KOPT-K1 (cell line): ENCODE results near the gene HDAC4.
A peak's percentile ranks its signal among the peaks of the same experiment; 100 is the strongest.

Source experiments
- H3K27ac ChIP-seq: fragments of 200-600 bp; sonication (generic); 2 replicates; pipeline ENCODE4 v1.5.1; 2016; ENCODE audit warnings: antibody characterized with exemption, mild to moderate bottlenecking, low read depth, low read length; ENCODE audit not compliant: poor library complexity, severe bottlenecking
- H3K36me3 ChIP-seq: fragments of 200-600 bp; sonication (generic); 2 replicates; pipeline ENCODE4 v1.5.1; 2017; ENCODE audit warnings: antibody characterized with exemption, mild to moderate bottlenecking, low read length, moderate library complexity; ENCODE audit not compliant: insufficient read depth
- H3K9me3 ChIP-seq: fragments of 200-600 bp; sonication (generic); 2 replicates; pipeline ENCODE4 v1.5.1; 2017; ENCODE audit warnings: antibody characterized with exemption, low read length, mild to moderate bottlenecking; ENCODE audit not compliant: insufficient read depth, poor library complexity, severe bottlenecking

Gene HDAC4

DNA sequence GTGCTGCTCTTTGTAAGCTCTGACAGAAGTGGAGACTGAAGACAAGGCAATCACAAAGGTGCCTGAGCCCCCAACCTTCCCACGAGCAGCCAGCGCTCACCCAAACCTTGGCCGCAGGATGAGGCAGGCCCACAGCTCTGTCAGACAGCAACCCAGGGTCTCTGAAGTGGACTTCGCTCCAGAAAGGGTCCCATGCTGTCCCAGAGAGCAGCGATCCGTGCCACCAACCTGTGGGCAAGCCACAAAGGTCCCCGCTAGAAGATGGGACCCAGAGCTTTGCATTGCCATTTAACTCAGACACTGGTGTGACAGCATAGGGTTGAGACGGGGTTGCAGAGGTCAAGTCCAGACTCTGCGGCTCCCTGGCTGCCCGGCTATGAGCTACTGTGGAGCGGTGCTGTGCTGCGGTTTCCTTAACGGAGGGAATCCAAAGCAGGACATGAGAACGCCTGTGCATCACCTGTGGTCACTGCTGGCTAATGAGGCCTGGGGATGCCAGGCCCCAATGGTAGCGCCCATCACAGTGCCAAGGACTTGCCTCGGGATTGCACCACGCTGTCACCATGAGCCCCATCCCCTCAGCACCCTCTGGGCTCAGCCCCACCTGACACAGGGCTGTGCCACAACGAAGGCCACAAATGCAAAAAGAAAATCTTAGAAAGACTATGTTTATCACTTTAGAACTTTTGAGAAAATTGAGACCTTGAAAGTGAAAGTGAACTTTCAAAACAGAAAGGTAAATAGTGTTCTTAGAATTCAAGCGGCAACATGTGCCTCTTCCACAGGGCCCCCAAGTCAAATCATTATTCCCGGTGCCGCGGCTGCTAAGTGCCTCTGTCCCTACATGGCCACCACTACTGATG, 103.4 kb downstream of the HDAC4 start:
- Histone ChIP-seq H3K9me3 (no peaks in the 10 kb centered on the region), H3K27ac (peak overlapping the region; percentile 100), H3K36me3 (peaks cover 47% of the 10 kb centered on the region)

DNA sequence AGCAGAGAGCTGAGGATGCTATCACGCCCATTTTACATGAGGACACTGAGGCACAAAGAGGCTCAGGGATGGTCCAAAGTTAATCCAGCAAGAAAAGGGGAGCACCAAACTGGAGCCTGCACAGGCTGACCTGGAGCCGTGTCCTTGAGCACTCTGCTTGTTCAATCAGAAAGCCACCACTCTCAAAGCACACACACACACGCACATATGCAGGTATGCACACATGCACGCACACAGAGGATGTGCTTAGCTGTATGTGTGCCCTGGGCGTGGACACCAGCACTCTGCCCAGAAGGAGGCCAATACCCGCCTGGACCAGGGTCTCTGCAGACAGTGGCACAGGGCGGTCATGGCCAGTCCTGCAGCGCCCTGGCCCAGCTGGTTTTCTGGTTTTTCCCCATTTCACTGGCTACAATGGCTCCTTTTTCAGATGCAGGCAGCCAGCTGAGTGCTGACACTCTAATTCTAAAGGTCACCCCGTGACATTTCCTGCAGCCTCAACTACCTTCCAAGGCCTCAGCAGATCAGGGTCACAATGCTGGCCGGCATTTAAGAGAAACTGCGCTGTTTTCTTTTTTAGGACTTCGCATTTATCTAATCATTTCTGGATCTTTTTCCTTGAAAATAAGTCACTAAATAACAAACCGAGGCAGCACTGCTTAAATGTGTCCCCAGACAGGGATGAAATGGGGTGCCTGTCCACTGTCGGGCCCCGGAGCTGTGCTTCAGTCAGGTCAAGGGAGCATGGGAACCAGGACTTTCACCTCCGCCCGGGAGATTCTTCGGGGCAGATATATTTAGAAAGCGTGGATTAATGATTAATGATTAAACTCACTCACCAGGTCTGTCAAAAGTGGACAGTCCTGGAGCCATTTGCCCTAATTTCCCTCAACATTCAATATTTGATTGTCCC, 104.5 kb downstream of the HDAC4 start:
- Histone ChIP-seq H3K9me3 (no peaks in the 10 kb centered on the region), H3K36me3 (peaks cover 58% of the 10 kb centered on the region), H3K27ac (peak overlapping the region; percentile 100)

DNA sequence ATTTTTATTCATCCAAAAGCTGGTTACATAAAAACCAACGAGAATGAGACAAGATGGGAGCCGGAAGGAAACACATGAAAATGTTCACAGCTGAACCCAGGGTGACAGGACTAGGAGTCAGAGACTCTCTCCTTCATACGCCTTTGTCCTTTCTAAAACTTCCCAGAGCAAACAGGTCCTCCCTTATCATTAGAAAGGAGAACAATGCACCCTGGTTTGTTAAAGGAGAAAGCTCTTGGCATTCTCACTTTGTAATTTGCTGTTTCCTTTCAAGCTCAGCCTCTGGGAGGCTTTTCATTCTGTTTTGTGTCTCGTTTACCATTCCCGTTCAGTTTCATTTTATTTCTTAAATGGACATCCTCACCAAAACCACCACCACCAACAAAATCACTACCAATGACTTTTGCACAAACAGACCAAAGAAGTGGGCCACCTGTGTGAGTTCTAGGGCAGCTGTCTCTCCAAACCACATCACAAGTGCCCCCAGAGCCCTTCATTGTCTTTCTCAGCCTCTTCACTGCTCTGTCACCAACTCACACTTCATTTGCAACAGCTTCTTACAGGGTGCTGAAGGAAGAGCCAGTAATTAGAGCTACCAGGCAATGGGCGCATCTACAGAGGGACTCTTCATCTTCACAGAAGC, 105.3 kb downstream of the HDAC4 start:
- Histone ChIP-seq H3K9me3 (no peaks in the 10 kb centered on the region), H3K27ac (peak overlapping the region; percentile 100), H3K36me3 (peaks cover 61% of the 10 kb centered on the region)

DNA sequence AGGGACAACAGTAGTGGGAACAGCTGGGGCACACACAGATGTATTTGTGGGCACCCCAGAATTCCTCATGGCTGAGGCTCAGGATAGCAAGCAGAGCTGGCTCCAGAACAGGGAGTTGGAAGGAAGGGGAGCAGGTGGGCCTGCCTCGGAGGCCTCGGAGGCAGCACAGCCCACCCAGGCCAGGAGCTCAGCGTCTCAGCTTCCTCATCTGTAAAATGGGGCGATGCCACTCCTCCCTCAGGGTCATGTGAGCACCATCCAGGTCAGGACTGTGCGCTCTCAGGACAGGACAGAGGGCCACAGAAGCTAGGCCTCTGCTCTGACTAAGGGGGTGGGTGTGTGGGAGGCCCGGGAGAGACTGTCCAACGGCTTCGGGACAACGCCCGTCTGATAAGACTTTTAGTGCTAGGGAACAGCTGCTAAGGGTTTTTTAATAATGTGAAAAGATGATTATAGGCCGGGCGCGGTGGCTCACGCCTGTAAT, 106.2 kb downstream of the HDAC4 start:
- peaks cover 56% of the 10 kb centered on the region for H3K36me3 ChIP-seq
- no peak overlapping the region for H3K27ac ChIP-seq
- H3K9me3 ChIP-seq = no peaks in the 10 kb centered on the region

DNA sequence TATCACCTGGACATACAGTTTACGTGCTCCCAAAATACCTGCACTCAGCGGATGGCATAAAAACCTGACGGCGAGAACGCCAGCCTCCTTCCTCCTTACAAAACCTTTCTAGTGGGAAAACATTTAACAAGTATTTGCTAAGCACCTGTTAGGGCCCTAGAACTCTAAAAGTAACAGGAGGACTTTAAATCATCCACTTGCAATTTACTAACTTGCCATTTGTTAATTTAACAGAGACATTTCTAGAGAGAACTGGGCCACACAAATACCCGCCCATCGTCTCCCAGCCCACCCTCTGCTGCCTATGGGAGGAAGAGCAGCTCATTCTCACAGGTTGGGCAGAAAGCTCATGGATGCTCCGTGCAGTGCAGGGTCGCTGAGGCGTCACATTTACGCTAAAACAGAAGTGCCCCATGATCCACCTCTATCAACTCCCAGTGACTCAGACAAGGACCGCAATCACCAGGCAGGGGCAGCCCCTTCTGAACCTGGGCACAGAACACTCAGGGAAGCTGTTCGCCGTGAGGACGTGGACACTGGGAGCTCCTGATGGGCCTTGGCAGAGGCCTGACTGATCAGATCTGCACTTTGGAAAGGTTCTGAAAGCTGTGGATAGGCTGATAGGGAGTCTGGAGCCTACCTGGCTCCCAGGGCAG, 106.9 kb downstream of the HDAC4 start:
- no peaks in the 10 kb centered on the region for H3K9me3 ChIP-seq
- peaks cover 50% of the 10 kb centered on the region for H3K36me3 ChIP-seq
- peak overlapping the region; percentile 8 for H3K27ac ChIP-seq

DNA sequence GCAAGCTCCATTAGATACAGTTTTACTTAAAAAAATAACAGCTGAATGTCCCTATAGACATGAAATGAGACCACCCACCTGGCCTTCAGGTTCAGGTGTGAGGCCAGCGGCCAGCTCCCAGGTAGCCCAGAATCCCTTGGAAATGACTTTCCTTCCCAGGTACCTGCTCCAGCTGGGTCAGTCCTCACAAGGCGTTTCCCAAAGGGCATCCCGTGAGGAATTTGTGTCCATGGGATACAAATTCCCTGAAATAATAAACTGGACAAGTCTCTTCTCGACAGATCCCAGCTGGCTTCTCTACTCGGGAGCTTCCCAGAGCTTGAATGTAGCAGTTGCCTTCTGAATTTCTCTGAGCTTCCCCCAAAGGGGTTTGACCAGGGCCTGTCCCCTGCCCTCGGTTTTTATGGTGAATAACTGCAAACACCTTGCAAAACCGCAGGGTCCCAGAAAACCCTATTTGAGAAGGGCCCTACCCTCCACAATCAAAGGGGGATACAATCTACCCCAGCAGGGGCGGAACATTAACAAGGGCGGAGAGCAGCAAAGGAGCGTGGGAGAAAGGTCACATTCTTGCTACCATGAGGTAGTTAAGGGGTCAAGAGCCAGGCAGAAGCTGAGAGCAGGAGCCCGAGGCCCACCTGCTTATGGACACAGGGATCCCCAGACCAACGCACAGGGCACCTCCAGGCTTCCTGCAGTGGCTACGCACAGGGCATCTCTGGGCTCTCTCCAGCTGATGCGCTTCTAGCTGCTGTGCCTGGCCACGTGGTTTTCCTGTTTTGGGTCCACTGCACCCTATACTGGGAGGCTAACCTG, 107.7 kb downstream of the HDAC4 start:
- Histone ChIP-seq H3K36me3 (peaks cover 50% of the 10 kb centered on the region), H3K27ac (no peak overlapping the region), H3K9me3 (no peaks in the 10 kb centered on the region)

DNA sequence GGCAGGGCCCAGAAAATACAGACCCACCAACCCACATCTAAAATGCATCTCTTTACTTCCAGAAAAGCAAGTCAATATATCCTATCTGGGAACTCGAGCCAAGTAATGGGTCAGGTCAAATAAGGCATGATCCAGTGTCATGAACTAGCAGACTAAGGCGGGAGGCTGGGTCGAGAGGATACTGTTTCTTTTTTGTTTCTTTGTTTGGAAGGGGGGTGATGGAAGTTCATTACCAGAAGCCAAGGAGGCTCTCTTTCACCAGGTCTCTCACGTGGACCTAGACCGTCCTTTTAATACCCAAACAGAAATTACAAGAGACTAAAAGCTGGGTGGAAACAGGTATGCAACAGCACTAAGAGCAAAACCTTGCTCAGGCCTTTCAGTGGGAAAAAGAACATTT, 108.3 kb downstream of the HDAC4 start:
- peaks cover 50% of the 10 kb centered on the region for H3K36me3 ChIP-seq
- no peaks in the 10 kb centered on the region for H3K9me3 ChIP-seq
- no peak overlapping the region for H3K27ac ChIP-seq

DNA sequence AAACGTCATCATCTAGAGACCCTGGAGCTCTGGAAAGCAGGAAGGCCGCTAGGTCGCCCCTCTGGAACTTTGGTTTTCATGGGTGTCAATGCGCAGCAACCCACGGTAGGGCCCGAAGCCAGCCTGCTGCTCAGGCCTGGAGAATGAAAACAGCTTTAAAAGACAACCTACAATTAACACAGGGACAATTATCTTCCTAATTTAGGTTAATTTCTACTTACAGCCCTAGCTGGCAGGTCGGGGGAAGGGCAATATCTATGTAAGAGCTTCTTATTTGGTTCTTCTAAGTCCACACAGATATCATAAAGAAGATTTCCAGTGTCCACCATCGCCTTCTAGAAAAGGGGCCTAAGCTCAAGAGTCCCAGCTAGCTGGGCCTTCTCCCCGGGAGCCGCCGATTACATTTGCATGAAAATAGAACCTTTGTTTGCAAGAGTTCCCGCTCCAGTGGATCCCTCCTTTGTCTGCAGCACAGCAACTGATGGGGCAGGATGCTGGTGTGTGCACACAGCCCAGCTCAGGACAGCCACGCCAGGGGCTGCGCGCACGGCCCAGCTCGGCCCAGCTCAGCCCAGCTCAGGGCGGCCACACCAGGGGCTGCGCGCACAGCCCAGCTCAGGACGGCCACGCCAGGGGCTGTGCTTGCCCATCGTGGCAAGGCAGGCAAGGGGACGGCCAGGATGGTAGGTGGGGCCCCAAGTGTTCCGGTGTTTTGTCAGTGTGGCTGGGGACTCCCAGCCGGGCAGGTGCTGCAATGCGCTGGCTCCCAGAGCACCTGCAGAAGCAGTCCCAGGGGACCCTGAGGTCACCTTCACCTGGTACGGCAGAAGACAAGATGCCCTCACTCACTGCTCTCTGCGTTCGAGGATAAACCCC, 109.1 kb downstream of the HDAC4 start:
- Histone ChIP-seq H3K36me3 (peaks cover 51% of the 10 kb centered on the region), H3K9me3 (no peaks in the 10 kb centered on the region), H3K27ac (no peak overlapping the region)

DNA sequence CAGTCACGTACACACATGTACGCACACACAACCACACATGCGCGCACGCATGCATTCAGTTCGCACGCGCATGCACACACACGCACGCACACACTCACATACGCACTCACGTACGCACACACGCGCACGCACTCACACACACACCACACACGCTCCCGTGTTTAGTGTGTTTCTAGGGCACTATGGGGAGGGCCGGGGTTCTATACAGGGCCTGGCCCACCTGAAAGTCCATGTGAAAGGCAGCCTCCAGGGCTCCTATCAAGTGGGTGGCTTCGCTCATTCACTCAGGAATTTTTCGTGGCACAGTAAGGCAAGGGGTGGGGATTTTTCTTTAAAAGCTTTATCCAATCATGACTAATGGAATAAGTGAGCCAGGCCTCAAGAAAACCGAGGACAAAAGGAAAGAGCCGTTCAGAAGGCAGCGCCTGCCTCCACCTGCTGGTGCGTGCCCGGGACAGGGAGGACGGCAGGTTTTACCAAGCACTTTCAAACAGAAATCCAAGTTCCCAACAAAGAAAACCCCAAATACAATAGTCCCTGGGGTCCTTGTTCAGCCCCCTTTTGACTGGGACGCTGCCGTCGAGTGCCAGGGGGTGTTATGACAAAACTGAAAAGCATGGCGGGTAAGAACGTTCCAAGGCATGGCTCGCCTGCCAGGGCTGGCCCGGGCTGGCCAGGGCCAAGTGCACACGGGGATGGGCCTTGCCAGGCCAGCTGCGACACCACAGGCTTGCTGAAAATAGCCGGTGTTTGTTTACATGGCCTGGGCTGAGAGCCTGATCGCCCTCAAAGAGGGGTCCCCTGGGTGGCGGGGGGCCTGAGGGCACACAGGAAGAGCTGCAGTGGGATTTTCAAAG, 110.0 kb downstream of the HDAC4 start:
- Histone ChIP-seq H3K36me3 (peaks cover 56% of the 10 kb centered on the region), H3K9me3 (no peaks in the 10 kb centered on the region), H3K27ac (peak overlapping the region; percentile 2)

DNA sequence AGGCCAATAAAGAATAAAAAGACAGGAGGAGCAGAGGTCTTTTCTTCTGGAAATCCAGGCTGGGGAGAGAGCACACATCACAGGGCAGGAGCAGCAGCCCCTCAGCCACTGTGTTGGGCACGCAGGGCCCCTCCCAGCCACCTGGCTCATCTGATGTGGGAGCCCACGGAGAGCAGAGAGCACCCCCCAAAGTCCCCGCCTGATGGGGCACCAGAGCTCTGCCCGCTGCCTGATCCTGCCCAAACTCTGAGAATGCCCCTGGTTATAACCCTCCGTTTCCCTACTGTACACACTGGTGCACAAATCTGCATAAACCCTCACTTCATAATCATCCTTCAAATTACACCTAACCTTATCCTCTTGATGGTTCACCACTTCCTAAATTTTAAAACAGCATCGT, 111.3 kb downstream of the HDAC4 start:
- H3K27ac ChIP-seq = peak overlapping the region; percentile 56
- H3K9me3 ChIP-seq = no peaks in the 10 kb centered on the region
- H3K36me3 ChIP-seq = peaks cover 65% of the 10 kb centered on the region

DNA sequence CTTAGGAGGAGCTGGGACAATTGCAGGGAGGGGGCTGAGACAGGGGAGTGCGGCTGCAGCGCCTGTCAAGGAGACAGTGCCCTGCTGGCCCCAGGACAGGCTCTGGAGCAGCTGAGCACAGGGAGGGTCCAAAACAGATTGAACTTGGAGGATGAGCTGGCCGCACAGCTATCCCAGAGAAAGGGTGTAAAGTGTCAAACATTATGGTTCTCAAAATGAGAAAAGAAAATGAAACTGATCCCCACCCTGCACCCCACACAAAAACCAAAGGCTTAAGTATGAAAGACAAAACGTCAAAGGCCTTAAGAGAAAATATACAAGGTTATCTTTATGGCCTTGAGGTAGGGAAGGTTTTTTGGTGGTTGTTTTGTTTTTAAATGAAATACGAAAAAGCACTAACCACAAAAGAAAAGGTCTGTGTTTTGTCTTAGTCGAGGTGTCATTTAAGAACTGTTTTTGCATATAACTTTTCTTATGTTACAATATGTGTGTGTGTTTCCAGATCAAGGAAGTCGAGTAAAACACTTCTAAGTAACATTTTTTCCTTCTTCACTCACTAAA, 111.8 kb downstream of the HDAC4 start:
- H3K9me3 ChIP-seq = no peaks in the 10 kb centered on the region
- peak overlapping the region; percentile 56 for H3K27ac ChIP-seq

DNA sequence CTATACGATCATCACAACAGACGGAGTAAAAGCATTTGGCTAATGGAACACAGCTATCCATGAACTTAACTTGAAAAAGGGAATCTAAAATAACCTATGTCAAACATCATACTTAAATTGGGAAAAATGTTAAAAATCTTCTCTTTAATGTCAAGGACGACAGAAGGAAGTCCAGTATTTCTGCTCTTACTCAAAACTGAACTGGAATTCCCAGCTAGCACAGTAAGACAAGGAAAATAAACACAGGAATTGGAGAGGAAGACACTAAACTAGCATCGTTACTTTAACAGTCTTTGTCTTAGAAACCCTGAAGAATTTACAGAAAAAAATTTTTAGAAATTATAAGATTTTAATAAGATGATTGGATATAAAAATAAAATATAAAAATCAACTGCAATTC, 112.6 kb downstream of the HDAC4 start:
- no peak overlapping the region for H3K27ac ChIP-seq
- H3K36me3 ChIP-seq = peaks cover 67% of the 10 kb centered on the region
- H3K9me3 ChIP-seq = no peaks in the 10 kb centered on the region

More for the DNA sequence above, 111.8 kb downstream of the HDAC4 start:
- peaks cover 67% of the 10 kb centered on the region for H3K36me3 ChIP-seq
